Measurements from ENCODE around the gene TOP3A.
"Not testable (repeated sequence)": the region's sequence is repeated elsewhere in the genome, so short reads cannot be mapped to it uniquely, and the experiment has no call there.

The TOP3A gene

GRCh38 chr17:18324140-18325050, 9.6 kb upstream of the TOP3A start:
- peak; percentile 12 for DNase-seq

DNA sequence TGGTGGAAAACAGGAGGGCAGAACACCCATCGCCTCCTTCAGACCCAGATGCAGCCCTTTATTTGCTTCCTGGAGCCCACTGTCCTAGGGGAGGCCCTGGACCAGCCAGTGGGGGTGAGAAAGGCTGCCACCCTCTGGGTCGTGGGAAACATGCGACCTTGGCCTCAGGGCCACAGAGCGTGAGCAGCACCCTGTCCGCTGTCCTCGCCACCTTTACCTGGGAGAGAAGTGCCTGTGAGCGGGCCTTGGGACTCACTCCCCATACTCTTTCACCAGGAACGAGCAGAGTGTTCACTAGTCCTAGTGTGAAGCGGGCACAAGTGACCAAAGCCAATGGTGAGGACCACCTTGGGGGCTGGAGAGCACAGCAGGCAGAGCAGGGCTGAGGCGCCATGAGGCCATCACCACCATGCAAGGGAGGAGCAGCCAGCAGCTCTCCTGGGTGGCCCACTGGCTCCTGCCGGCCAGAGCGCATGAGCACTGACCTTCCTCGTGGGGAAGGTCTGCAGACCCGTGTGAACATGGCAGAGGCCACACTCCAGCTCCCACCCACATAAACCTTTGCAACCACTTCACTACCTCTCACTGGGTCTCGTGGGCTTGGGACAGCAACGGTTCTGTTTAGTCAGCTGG, 8.8 kb upstream of the TOP3A start:
- DNase-seq: no peak

DNA sequence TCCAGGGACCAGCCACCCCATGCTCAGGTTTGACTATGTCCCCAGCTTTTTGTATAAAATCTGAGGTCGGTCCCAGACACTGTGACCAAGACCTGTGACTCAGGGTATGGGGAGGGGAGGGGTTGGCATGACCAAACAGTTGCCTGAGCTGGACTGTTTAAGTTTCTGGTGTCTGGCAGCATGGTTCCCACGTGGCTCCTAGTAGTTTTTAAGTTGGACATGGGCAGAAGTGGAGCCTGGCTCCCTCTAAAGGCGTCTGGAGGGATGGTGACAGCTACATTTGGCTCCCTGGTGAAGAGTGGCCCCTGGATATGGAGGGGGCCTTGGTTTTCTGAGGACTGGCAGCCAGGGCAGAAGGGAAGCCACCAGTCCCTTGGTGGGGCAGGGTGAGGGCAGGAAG, 8.2 kb upstream of the TOP3A start:
- DNase-seq: no peak

GRCh38 chr17:18322522-18322921, 7.7 kb upstream of the TOP3A start:
- no peak for DNase-seq

GRCh38 chr17:18321309-18321708, 6.5 kb upstream of the TOP3A start:
- no peak for DNase-seq

GRCh38 chr17:18320301-18320700, 5.5 kb upstream of the TOP3A start:
- no peak for DNase-seq

DNA sequence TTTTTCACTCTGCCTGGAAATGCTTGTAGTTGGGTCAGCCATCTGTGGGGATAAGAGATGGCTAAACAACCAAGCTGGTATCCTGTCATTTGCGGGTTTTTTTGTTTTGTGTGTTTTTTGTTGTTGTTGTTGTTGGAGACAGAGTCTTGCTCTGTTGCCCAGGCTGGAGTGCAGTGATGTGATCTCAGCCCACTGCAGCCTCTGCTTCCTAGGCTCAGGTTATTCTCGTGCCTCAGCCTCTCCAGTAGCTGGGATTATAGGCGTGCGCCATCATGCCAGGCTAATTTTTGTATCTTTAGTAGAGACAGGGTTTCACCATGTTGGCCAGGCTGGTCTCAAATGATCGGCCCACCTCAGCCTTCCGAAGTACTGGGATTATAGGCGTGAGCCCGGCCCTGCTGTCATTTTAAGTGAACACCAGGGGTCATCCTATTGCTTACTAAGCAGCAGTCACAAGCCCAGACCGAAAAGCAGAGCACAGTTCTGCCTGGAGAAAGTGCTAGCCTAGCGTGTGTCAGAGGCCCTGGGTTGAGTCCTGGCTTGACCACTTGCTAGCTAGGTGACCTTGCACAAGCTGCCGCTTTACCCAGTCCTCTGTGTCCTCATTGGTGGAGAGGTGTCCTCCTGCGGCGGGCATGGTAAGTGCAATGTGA, 4.9 kb upstream of the TOP3A start:
- DNase-seq: peak; percentile 32

DNA sequence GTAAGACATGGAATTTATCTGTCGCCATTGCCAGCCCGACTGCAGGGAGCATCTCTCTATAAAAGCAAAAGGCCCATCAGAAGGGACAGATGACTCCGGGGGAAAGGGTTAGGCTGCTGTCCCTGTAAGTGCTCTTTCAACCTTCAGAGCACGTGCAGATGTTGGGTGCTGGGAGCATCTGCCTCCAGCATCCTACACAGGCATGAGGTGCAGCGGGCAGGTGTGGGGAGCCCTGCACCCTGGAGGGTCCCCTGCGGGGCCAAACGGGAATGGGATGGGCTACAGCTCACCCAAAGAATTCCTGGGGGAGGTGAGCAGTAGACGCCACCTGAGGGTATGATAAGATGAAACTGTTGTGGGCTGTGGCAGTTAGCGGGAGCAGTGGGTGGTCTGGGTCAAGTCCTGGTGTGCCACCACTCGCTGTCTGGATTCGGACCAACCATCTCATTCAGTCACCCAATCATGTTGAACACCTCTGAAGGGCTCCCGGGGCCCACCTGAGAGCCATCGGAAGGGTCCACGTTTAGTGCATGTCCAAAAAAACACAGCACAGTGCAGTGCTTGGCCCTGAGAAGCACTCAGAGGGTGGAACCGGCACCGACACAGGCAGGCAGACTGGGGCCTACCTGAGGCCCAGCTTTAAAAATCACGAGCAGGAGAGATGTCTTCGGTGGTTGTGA, 4.1 kb upstream of the TOP3A start:
- DNase-seq: no peak

- DNase-seq: no peak
These were observed 3.3 kb upstream of the TOP3A start for GRCh38 chr17:18318117-18318516.

GRCh38 chr17:18315961-18316360, 1.2 kb upstream of the TOP3A start:
- no peak for DNase-seq

GRCh38 chr17:18315562-18315922, 748 bp upstream of the TOP3A start:
- no peak for DNase-seq

- peak; percentile 39 for DNase-seq
These were observed 599 bp downstream of the TOP3A start for GRCh38 chr17:18314059-18314730.

- DNase-seq: no peak
These were observed 5.6 kb downstream of the TOP3A start for GRCh38 chr17:18309202-18309601.

DNA sequence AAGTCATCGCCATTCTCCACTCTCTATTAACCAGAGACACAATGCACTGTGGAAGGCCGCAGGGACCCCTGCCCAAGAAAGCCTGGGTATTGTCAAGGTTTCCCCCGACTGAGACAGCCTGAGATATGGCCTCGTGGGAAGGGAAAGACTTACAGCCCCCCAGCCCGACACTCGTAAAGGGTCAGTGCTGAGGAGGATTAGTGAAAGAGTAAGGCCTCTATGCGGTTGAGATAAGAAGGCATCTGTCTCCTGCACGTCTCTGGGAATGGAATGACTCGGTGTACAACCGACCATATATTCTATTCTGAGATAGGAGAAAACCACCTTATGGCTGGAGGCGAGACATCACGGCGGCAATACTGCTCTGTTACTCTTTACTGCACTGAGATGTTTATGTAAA, 11.6 kb downstream of the TOP3A start:
- not testable (repeated sequence) for DNase-seq

DNA sequence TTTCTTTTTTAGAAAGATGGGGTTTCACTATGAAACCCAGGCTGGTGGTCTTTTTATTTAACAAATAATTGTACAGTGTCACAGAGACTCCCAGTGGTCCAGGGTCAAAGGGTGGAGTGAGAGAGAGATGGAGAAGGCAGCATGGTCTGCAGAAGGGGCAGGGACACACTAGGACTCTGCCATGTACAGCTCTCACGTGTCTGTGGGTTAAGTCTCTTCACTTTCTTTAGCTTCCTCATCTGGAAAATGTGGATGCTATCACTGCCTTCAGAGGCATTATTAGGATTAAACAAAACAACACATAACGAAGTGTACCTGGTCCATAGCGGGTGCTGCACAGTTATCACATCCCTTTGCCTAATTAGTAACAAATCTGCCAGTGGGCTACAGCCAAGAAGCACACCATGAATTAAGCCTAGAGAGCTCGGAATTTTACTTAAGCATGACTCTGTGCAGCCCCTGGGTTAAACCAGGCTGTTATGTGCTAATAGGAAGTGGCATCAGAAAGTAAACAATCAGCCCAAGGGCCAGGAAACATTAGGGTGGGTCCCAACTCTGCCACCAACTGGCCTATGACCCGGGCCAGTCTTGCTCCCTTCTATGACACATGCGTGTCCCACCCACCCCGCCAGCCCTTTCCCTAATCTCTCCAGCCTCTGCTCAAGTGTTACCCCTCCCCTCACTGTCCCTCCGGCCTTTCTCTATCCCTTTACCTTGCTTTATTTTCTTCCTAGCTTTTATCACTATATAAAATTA, 13.9 kb downstream of the TOP3A start:
- DNase-seq: no peak

GRCh38 chr17:18298061-18298460, 16.7 kb downstream of the TOP3A start:
- DNase-seq: not testable (repeated sequence)

GRCh38 chr17:18291718-18292540, 22.9 kb downstream of the TOP3A start:
- no peak for DNase-seq

- no peak for DNase-seq
These were observed 29.5 kb downstream of the TOP3A start for GRCh38 chr17:18285296-18285695.

DNA sequence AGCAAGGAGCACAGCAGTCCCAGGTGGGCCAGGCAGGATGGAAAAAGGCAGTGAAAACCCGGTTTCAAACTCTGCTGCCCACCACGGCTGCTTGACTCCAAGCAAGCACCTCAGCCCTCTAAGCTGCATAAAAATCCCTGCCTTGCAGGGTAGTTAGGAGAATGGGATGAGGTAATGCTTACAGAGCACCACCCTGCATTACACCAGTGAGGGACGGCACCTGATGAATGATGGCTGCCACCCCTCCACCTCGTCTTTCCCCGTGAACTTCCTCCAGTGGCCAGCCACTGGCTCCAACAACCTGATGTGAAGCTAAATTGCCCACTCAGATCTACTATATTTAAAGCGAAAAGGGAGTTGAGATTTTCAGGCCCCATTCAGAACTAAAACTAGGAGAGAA, 33.0 kb downstream of the TOP3A start:
- DNase-seq: no peak

DNA sequence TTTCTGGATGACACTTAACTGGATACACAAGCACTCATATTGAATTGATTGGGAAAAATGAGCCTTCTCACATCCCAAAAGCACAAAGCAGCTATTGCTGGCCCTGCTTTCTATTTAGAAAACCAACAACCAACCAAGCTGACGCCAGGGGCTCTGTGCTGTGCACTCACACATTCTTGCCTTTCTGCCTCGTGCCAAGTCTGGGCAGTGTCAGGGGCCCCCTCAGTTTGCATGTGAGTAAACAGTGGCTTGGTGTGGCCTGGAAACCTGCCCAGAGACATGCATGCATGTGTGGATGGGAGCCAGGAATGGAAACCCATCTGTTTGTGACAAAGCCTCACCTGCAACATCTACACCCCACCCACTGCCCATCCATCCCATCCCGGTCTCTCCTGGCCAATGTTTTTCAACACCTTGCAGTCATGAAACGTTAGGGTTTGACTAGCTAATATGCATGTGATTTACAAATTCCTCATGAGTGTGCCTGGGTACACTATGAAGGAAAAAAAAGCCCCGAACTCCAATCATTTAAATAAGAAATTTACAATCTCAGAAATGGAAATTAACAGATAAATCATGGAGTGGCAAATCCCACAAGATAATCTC, 33.9 kb downstream of the TOP3A start:
- no peak for DNase-seq

GRCh38 chr17:18280249-18280648, 34.5 kb downstream of the TOP3A start:
- no peak for DNase-seq
